GM23338 (cell line): Measurements from ENCODE around the gene RGSL1. TPM values are rescaled to one million over a fixed set of nuclear protein-coding genes. Genes with fewer than 3 reads are reported as not detected.

Experiments
- ATAC-seq: fragments of 200-7000 bp; cut with Tn5 transposase; 3 replicates; pipeline ENCODE4 v1.9.1; 2020
- DNase-seq: peaks from one replicate; pipeline ENCODE4 v3.0.0-alpha.2; 2015; ENCODE audit warnings: low spot score
- H2AFZ ChIP-seq: fragments of 200-600 bp; sonication (generic); 2 replicates; pipeline ENCODE4 v1.8.0; 2016; ENCODE audit warnings: antibody characterized with exemption, mild to moderate bottlenecking, moderate library complexity
- H3F3A ChIP-seq: fragments of 200-600 bp; sonication (generic); replicated peaks from 2 replicates; pipeline ENCODE4 v1.8.0; 2017; ENCODE audit warnings: antibody characterized with exemption, mixed run types, low read depth
- H3K27ac ChIP-seq: fragments of 200-600 bp; sonication (generic); 2 replicates; pipeline ENCODE4 v1.6.1; 2016; ENCODE audit warnings: low read depth
- H3K27me3 ChIP-seq: fragments of 200-600 bp; sonication (generic); 2 replicates; pipeline ENCODE4 v1.8.0; 2016; ENCODE audit warnings: mild to moderate bottlenecking, mixed run types, moderate library complexity; ENCODE audit not compliant: insufficient read depth
- H3K36me3 ChIP-seq: fragments of 200-600 bp; sonication (generic); 2 replicates; pipeline ENCODE4 v1.8.0; 2016; ENCODE audit warnings: mild to moderate bottlenecking; ENCODE audit not compliant: insufficient read depth
- H3K4me1 ChIP-seq: fragments of 200-600 bp; sonication (generic); 2 replicates; pipeline ENCODE4 v1.8.0; 2016; ENCODE audit warnings: mild to moderate bottlenecking, moderate library complexity; ENCODE audit not compliant: insufficient read depth
- H3K4me2 ChIP-seq: fragments of 200-600 bp; sonication (generic); 2 replicates; pipeline ENCODE4 v1.7.1; 2017; ENCODE audit warnings: mixed run types
- H3K4me3 ChIP-seq: fragments of 200-600 bp; sonication (generic); 2 replicates; pipeline ENCODE4 v1.6.1; 2016; ENCODE audit warnings: mixed run types
- H3K79me2 ChIP-seq: fragments of 200-600 bp; sonication (generic); replicated peaks from 2 replicates; pipeline ENCODE4 v1.8.0; 2017; ENCODE audit warnings: mild to moderate bottlenecking; ENCODE audit not compliant: insufficient read depth
- H3K9me2 ChIP-seq: fragments of 200-600 bp; sonication (generic); 2 replicates; pipeline ENCODE4 v1.8.0; 2017; ENCODE audit not compliant: insufficient read depth
- H4K20me1 ChIP-seq: fragments of 200-600 bp; sonication (generic); replicated peaks from 2 replicates; pipeline ENCODE4 v1.8.0; 2017; ENCODE audit warnings: mild to moderate bottlenecking; ENCODE audit not compliant: insufficient read depth
- H3K27ac Mint-ChIP-seq: 2 replicates; pipeline ENCODE4 v1.8.0; 2020; ENCODE audit warnings: inconsistent platforms, mild to moderate bottlenecking, moderate library complexity, mixed read lengths
- H3K27me3 Mint-ChIP-seq: 3 replicates; pipeline ENCODE4 v1.8.0; 2022; ENCODE audit warnings: low read depth, mild to moderate bottlenecking, moderate library complexity, mixed read lengths, inconsistent platforms; ENCODE audit not compliant: insufficient read depth, poor library complexity
- H3K36me3 Mint-ChIP-seq: 3 replicates; pipeline ENCODE4 v1.8.0; 2021; ENCODE audit warnings: low read depth, mild to moderate bottlenecking, inconsistent platforms, moderate library complexity, mixed read lengths
- H3K4me1 Mint-ChIP-seq: 3 replicates; pipeline ENCODE4 v1.8.0; 2020; ENCODE audit warnings: mild to moderate bottlenecking, inconsistent platforms, mixed read lengths
- H3K4me3 Mint-ChIP-seq: 3 replicates; pipeline ENCODE4 v1.8.0; 2021; ENCODE audit warnings: moderate library complexity, mild to moderate bottlenecking, inconsistent platforms, mixed read lengths
- H3K9me3 Mint-ChIP-seq: 3 replicates; pipeline ENCODE4 v1.8.0; 2020; ENCODE audit warnings: moderate library complexity, mild to moderate bottlenecking, inconsistent platforms, mixed read lengths
- CTCF ChIP-seq, 2 experiments: fragments of 200-600 bp in 1 of 2; sonication (generic) in 1 of 2; conservative IDR thresholded peaks; 2 replicates each; pipeline versions ENCODE4 v1.5.1 to v1.6.1; 2016 to 2017; ENCODE audit warnings: antibody characterized with exemption in 2 of 2, low read depth in 2 of 2, mild to moderate bottlenecking in 2 of 2, moderate library complexity in 1 of 2
- EZH2 ChIP-seq: fragments of 200-600 bp; sonication (generic); IDR thresholded peaks from one replicate; pipeline ENCODE4 v1.8.0; 2017; ENCODE audit warnings: antibody characterized with exemption, mild to moderate bottlenecking, low read depth; ENCODE audit not compliant: unreplicated experiment
- JUNB ChIP-seq: IDR thresholded peaks from one replicate; pipeline ENCODE4 v1.6.1; 2016; ENCODE audit warnings: antibody characterized with exemption; ENCODE audit not compliant: unreplicated experiment
- POLR2AphosphoS5 ChIP-seq: IDR thresholded peaks from 2 replicates; pipeline ENCODE4 v1.6.1; 2016; ENCODE audit warnings: antibody characterized with exemption, low read depth
- REST ChIP-seq: IDR thresholded peaks from one replicate; pipeline ENCODE4 v1.6.1; 2018; ENCODE audit warnings: antibody characterized with exemption; ENCODE audit not compliant: unreplicated experiment
- STAT1 ChIP-seq: IDR thresholded peaks from one replicate; pipeline ENCODE4 v1.6.1; 2016; ENCODE audit warnings: antibody characterized with exemption; ENCODE audit not compliant: unreplicated experiment
- ZNF462 ChIP-seq: fragments of 250-450 bp; sonication (Bioruptor Pico); IDR thresholded peaks from 2 replicates; pipeline ENCODE4 v1.5.0; 2020; ENCODE audit warnings: mild to moderate bottlenecking, moderate library complexity
- polyA plus RNA-seq: library from polyadenylated mRNA; unstranded; fragments of >200 nt; fragmentation: Nextera tagmentation; extraction: Ambion mirVana; gene quantifications from 2 replicates; pipeline ENCODE4 v1.2.1, GENCODE V29; 2016
- total RNA-seq: library from RNA; depleted of rRNA; stranded (reverse); fragments of >200 nt; shearing (Covaris generic); gene quantifications from 2 replicates; pipeline ENCODE4 v1.2.3, GENCODE V29; 2014

The RGSL1 gene
- total and polyA plus RNA-seq, 2 experiments from 2014 or later = not detected

GRCh38 chr1:182488803-182489202 lies 38.9 kb downstream of the RGSL1 start:
- Mint-ChIP-seq H3K36me3 (no peaks in the 10 kb centered on the region), H3K27ac (no peak overlapping the region), H3K9me3 (no peaks in the 10 kb centered on the region), H3K4me1 (no peaks in the 10 kb centered on the region), H3K4me3 (no peak overlapping the region), H3K27me3 (no peaks in the 10 kb centered on the region)
- no peaks in the 10 kb centered on the region for H3F3A ChIP-seq
- H3K36me3 ChIP-seq = no peaks in the 10 kb centered on the region
- DNase-seq (no peak), ATAC-seq (no peak)
- TF ChIP-seq JUNB = no peak
- no peak for TF ChIP-seq STAT1
- no peak for TF ChIP-seq CTCF (conservative IDR thresholded peaks at IDR 0.05; ENCODE audit: low read depth in 2 of 2)
- no peaks in the 10 kb centered on the region for H3K79me2 ChIP-seq
- H4K20me1 ChIP-seq = no peaks in the 10 kb centered on the region
- H3K4me3 ChIP-seq = no peak overlapping the region
- H3K27me3 ChIP-seq = no peaks in the 10 kb centered on the region
- no peaks in the 10 kb centered on the region for H3K4me1 ChIP-seq
- peak overlapping the region; percentile 43; the same call in 1 of the 2 replicates for H2AFZ ChIP-seq
- no peaks in the 10 kb centered on the region for H3K9me2 ChIP-seq
- no peak overlapping the region for H3K4me2 ChIP-seq
- no peak overlapping the region for H3K27ac ChIP-seq

- TF ChIP-seq ZNF462 (no peak), EZH2 (no peak), REST (no peak), POLR2AphosphoS5 (no peak)
- Mint-ChIP-seq H3K9me3 (no peaks in the 10 kb centered on the region), H3K4me1 (no peaks in the 10 kb centered on the region), H3K36me3 (no peaks in the 10 kb centered on the region), H3K4me3 (no peak overlapping the region), H3K27me3 (no peaks in the 10 kb centered on the region), H3K27ac (no peak overlapping the region)
- Histone ChIP-seq H3K4me1 (no peaks in the 10 kb centered on the region), H3K9me2 (no peaks in the 10 kb centered on the region), H3K27me3 (no peaks in the 10 kb centered on the region), H3F3A (no peaks in the 10 kb centered on the region), H2AFZ (no peak overlapping the region), H3K4me2 (no peak overlapping the region), H3K4me3 (no peak overlapping the region), H4K20me1 (no peaks in the 10 kb centered on the region), H3K36me3 (no peaks in the 10 kb centered on the region), H3K27ac (no peak overlapping the region), H3K79me2 (no peaks in the 10 kb centered on the region)
- DNase-seq (no peak), ATAC-seq (no peak)
Measured at GRCh38 chr1:182493063-182493462, 43.1 kb downstream of the RGSL1 start.
